AG08395 (cell line): ENCODE data around the gene CAPRIN2.

Experiments used
- DNase-seq: peaks from one replicate; pipeline ENCODE4 v3.0.0; 2012; ENCODE audit warnings: mixed read lengths, low spot score

CAPRIN2 gene

DNA sequence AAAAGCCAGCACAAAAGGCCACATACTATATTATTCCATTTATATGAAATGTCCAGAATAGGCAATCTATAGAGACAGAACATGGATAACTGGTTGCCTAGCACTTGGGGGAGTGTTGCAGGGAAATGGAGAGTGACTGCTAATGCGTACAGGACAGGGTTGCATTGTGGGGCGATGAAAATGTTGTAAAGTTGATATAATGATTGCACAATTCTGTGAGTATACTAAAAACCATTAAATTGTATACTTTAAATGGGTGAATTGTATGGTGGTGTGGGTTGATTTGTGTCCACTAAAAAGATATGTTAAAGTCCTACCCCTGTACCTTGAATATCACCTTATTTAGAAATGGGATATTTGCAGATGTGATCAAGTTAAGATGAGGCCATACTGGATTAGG, 7.0 kb upstream of the CAPRIN2 start:
- no peak for DNase-seq

DNA sequence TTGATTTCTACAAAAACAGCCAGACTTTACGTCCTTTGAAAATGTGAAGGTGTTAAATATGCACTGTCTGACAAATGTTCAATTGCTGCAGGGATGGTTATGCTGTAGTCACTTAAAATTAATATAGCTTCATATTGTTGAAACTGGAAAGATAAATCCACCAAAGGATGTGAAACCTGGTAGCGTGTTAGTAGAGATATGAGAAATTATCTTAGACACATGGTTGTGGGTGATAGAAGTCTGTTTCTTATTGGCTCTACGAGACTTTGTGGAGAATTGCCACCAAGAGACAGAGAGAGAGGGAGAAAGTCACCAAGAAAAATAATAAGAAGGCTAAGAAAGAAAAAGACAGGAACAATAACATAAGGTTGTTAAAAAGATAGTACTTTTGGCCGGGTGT, 2.6 kb upstream of the CAPRIN2 start:
- no peak for DNase-seq

DNA sequence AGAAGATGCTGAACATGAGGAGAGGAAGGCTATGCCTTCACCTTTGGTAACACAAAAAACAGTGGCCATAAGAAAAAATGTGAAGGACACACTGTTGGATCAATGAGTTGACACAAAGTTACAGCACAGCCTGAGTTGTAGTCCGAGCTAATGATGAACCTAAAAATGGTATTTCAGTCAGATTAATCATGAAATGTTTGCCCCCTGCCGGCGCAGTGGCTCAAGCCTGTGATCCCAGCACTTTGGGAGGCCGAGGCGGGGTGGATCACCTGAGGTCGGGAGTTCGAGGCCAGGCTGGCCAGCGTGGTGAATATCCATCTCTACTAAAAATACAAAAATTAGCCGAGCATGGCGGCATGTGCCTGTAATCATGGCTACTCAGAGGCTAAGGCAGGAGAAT, 1.3 kb upstream of the CAPRIN2 start:
- no peak for DNase-seq

DNA sequence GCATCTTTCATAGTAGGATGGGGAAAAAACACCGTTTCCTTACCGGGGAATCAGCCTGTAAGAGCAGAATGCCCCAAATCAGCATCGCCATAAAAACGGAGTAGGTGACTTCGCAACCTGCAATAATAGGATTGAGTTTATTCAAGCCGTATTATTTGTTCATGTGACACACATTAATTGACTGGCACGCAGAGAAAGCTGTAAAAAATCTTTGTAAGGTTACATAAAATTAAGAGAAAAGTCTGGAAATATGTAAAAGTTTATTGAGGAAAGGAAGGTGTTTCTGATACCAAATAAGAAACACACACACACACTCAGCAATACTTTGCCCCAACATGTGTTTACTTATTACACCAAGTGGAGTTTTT, 628 bp upstream of the CAPRIN2 start:
- no peak for DNase-seq

DNA sequence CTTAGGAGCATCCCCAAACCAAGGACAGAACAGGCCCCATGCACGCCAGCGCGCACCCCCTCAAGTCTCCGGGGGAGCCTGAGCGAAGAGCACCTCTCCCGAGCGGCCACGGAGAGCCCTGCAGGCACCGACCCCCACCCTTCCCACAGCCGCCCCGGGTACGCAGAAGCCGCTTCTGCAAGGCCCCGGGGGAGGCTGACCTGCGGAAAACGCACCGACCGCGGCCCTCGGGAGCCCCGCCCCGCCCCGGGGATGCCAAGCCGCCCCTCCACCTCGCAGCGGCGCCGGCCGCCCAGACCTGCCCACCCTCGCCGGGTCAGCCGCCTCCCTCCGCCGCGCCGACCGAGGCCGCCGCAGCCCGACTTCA, 385 bp downstream of the CAPRIN2 start:
- no peak for DNase-seq

DNA sequence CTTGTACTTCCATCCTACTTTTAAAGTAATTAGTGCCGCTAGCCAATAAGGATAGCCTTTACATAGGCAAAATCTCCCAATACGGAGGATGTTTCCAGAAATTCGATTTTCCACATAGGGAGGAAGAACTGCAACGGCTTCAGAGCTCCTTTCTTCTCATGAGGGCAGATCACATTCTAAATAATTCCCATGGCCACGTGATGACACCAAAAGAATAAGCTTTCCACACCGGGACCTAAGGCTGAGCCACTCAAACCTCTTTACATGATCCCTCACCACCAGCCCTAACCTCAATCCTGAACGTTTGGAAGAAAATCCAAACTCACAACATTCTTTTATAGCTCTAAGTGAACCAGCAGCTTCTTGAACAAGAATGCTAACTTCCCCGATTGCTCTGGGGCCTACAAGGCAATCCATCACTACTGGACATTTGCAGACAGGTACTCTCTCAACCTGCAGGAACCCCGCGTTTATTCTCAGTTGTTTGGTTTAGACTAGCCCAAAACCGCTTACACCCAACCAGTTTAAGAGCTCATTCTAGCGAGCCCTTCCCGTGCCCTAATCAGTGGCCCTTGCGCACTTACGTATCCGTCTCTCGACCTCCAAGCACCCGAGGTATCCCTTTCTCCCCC, 884 bp downstream of the CAPRIN2 start:
- DNase-seq = peak; percentile 7

DNA sequence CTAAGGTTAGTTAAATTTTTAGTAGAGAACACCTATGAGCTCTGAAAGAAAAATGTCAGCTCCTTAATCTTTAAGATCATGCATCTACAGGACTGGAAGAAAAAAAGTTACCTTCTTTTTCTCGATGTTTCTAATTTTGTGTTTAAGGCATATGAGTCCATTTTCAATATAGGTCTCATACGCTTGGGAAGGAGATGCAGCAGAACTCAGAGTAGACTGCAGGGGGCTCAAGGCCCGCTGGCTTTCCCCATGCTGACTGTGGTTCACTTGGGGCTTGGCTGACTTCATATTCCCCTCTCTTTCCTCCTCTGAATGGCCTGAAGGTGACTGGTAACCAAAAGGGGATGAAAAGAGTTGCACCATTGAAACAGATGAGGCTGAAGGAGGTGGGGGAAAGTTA, 1.5 kb downstream of the CAPRIN2 start:
- DNase-seq = peak; percentile 31

DNA sequence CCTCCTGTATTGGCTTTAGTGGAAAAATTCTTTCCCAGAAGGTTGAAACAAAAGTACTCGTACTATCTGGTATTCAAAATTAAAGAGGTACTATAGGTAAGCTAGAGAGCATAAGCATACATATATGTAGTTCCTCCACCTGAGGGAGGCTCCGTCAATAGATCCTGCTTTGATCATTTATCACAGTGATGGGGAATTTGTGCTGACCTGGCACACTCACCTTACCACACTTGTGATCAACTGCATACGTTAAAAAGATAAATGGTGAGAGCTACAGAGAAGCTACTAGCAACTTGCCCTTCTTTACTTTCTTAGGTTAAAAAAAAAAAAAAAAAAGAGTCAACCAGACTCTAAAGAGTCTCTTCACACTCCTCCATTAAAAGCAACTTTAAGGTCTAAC, 2.5 kb downstream of the CAPRIN2 start:
- DNase-seq = no peak

DNA sequence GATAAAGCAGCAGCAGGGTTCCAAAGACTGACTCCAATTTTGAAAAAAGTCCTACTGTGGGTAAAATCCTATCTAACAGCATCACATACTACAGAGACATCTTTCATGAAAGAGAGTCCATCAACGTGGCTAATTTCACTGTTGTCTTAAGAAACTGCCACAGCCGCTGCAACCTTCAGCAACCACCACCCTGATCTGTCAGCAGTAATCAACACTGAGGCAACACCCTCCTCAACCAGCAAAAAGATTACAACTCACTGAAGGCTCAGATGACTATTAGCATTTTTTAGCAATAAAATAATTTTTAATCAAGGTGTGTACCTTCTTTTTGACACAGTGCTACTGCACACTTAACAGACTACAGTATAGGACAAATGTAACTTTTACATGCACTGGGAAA, 6.6 kb downstream of the CAPRIN2 start:
- no peak for DNase-seq

DNA sequence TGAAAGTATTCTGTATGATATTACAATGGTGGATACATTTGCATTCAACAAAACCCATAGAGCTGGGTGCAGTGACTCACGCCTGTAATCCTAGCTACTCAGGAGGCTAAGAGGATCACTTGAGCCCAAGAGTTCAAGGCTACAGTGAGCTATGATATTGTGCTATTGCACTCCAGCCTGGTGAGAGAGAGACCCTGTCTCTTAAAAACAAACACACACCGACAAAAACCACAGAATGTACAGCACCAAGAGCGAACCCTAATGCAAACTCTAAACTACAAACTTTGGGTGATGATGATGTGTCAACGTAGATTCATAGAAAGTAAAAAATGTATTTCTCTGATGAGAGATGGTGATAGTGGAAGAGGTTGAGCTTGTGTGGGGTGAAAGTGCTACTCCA, 8.6 kb downstream of the CAPRIN2 start:
- DNase-seq = no peak

DNA sequence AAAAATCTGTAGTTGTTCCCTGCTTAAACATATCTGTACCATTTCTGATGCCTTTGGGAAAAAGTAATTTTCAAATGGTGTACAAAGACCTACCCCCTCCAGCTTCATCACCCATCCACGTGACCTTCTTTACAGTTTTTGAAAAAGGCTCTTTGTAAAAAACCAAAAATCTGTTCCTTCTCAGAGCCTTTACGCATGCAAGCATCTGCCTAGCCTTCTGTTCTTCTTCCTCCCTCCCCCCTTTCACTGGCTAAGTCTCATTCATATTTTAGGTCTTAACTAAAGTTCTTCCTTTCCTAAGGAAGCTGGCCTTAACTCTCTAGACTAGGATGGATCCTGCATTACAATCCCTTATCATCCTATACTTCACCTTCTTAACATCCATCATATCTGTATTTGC, 10.4 kb downstream of the CAPRIN2 start:
- DNase-seq = no peak

DNA sequence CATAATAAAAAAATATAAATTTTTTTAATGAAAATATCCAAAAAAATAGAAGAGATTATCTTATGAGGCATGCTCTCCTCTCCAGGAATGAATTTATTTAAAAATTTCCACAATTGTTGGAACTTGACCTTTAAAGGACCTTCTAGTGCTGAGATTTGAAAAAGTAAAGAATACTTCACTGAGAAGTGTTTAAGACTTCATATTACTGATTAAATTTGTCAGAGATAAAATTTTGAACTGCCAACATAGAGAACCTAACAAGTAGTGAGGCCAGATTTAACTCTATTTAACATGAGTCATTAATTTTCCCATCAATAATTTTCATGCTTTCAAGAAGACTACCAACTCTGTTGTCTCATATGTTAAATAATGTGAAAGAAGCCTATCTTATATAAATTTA, 14.5 kb downstream of the CAPRIN2 start:
- DNase-seq = no peak

DNA sequence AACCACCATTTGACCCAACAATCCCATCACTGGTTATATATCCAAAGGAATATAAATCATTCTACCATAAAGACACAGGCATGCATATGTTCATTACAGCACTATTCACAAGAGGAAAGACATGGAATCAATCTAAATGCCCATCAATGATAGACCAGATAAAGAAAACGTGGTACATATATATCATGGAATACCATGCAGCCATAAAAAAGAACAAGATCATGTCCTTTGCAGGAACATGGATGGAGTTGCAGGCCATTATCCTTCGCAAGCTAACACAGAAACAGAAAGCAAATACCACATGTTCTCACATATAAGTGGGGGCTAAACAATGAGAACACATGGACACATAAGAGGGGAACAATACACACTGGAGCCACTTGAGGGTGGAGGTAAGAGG, 15.7 kb downstream of the CAPRIN2 start:
- DNase-seq = no peak

DNA sequence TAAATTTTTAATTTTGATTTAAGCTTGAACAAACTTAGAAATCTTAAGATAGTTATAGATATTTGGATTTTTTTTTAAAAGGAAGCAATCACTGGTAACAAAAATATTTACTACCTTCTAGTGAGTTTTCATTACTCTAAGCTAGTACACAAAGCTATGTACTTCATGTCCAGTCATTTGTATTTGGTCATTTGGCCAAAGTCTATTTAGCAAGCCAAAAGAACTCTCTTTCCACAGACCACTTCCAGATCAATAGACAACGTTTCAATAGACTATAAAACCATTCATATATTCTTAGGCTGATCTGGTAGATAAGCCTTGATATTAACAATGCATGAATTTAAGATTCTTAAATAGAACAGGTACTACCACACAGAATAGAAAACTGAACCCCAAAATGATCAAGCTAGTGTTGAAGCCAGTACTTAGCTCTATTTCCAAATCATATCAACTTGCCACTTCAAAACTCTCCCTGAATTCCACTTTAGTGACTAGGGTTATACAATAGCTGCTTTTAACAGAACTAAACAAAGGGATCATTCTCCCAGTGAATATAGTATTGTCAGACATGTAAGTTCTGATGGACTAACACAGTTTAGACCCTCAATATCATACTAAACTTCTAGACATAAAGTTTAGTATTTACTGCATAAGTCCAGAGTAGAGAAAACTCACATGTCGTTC, 21.7 kb downstream of the CAPRIN2 start:
- DNase-seq = no peak

DNA sequence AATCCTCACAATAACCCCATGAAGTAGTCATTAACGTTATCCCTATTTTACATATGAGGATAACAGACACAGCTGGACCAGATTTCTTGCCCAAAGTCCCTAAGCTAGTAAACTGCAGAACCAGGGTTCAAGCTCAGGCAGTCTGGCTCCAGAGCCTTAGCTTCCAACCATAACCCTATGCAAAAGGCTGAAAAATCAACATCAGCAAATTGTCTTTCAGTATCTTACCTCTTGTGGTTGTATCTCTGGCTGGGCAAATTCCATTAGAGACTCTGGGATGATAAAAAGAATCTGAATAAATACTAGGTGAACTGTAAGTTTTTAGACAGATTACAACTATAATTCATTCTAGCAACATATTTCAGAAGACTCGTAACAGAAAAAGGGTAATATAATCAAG, 24.7 kb downstream of the CAPRIN2 start:
- no peak for DNase-seq

DNA sequence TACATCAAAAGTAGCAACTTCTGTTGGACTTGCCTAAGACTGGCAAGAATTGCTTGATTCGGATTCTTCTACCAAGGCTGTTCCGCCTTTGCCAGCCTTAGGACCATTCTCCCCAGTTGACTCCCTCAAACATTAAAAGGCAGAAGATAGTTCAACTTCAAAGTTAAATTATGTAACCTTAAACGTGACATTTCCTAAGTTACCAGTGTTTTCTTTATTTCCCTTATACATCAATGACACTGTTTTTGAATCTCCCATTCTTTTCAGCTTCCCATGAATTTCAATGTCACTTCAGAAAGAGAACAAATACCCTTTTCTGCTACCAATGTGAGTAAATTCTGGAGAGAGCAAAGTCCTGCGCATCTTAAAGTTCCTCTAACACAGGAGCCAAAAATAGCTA, 25.2 kb downstream of the CAPRIN2 start:
- no peak for DNase-seq

DNA sequence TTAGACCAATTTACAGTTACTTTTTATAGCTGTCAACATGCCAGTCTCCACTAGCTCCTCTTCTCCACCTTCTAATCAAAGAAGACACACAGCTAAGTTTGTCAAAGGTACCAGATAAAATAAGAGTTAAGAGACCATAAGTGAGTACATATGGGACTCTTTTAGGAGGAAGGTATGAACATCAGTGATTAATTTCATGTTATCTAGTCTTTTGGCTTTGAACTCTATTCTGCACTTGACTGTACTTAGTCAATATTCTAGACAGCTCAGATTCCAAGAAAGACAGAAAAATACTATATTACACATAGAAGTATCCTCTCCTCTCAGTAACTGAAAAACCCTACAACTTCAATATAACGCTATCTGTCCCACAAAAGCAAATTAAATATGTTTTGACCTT, 28.1 kb downstream of the CAPRIN2 start:
- DNase-seq = no peak

DNA sequence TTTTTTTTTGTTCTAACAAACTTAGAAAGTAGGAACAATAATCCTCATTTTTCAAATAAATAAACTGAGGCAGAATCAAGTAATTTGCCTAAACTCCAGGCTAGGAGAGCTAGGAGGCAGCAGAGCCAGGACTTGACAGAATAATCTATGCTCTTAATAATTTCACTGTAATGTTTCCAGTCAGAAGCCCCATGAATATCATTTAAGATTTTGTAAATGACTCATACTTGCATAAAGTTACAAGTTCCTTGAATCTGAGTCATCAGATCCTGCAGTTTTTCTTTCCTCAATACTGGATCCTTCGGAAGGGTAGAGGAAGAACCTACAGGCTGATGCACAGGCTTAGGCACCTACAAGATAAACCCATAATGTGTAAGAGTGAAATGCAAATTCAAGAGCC, 29.0 kb downstream of the CAPRIN2 start:
- peak; percentile 79 for DNase-seq

DNA sequence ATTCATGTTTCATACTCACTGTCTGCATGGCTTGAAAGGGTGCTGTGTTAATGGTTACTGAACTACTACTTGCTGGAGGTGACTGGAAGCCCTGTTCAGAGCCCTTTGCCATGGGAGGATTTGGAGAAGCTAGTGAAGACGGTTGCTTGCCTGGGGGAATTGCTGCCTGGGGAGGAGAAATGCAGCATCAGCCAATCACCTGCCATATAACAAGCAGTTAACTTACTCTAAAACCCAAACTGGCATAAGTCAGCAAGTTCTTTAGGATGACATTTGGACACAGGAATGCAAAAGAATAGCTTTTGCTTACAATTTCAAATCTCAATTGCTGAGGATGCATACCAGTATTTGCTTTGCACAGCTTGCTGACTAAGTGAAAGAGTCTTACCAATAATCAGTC, 35.7 kb downstream of the CAPRIN2 start:
- DNase-seq = peak; percentile 84

DNA sequence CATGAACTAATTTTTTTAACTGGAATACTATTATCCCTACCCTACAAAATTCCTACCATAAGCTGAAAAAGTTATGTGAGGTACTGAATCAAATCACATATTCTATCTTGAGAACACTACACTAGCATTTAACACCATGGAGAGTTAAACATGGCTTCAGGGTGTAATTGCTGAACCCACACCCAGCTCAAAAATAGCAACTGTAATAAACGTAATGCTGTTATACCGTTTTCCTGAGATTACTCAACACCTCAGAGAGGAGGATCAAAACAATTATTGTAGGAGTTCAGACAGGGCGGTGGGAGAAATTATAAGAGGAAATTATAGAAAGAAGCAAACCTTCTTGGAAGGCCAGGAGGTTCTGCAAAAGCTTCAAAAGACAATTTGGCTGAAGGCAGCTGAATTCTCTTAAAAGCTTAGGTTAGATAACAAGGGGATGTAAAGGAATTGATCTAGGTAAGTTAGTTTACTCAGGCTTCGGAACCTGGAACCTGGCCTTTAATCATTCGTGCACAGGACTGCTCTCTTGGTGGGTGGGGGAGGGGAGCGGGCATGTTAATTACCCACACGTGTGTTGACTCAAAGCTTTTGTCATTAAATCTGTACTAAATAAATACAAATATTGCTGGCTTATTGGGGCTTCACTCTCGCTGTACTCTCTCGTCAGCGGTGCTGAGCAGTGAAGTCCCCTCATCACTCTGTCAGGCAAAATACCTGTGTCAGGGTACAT, 47.0 kb downstream of the CAPRIN2 start:
- DNase-seq = no peak

DNA sequence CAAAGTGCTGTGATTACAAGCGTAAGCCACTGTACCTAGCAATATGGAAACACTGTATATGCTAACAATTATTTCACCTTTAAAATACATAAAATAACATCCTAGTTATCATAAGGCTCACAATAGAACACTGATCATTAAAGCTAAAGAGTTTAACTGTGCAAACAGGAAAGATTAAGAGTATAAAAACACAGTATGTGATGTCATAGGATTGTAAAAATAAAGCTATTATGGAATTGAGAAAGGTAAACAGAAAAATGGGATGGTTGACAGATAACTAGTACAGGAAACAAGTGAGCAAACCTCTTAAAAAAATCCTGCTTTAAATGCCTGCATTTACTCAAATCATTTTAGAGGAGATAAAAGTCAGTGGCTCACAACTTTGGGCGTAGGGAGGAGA, 48.3 kb downstream of the CAPRIN2 start:
- no peak for DNase-seq

DNA sequence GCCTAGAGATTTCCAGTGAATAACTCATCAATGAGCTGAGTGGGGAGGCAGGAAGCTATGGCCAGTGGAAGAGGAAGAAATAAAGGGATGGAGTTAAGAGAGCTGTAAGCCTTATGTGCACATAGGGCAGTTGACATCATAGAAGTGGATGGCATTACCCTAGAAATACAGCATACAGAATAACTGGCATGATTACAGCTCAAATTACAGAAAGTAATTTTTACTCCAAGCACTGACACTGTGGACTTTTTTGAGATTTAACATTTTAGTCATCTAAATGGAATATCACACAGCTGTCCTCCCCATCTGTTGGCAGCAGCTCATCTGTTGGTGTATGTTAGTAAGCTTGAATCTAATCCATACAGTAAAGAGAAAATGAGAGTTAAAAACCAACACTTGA, 53.7 kb downstream of the CAPRIN2 start:
- DNase-seq = no peak

DNA sequence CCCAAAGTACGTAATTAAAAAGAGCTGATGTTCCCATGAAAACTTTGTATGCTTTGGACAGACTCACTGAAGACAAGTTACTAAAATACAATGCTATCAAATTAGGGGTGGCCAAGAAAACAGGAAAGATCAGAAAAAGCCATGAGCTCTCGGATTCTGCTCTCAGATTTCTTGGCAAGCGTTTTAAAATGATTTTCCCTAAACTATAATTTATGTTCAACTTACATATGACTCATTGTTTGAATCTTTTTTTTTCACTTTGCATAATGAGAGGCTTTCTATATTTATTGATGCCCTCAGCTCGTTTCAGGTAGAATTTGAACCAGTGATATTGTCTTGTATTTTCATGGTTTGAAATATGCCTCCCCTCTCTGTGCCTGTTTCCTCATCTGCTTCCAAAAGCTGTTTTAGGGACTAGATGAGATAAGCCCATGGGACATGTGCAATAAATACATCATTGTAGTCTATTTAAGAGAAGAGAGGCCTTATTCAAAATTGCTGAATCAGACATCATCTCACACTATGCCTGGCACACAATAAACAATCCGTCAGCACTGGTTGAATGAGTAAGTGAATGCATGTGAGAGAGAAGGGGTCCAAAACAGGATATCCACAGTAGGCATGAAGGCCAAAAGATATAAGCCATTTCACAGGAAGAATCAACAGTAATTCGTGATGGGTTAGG, 54.4 kb downstream of the CAPRIN2 start:
- no peak for DNase-seq
